Caco-2 (cell line): ENCODE results near the gene NUP205. TPM values are rescaled to one million over a fixed set of nuclear protein-coding genes. Genes with fewer than 3 reads are reported as not detected.
"Not testable (repeated sequence)": the region's sequence is repeated elsewhere in the genome, so short reads cannot be mapped to it uniquely, and the experiment has no call there.

ENCODE experiments used
- BruUV-seq: library from RNA; stranded (reverse); fragments of 400-500 nt; replicated peaks from 2 replicates; lab custom pipeline; 2021; lab: Mats Ljungman, UMichigan
- CTCF ChIA-PET: fragments of 300-600 bp; sonication (Branson Sonifier 250); formaldehyde crosslinking; loops from one replicate; lab custom pipeline; 2022; ENCODE audit warnings: antibody characterized with exemption; lab: Charles Lee
- POLR2A ChIA-PET: fragments of 300-600 bp; sonication (Branson Sonifier 250); formaldehyde crosslinking; loops from one replicate; lab custom pipeline; 2022; ENCODE audit warnings: antibody characterized with exemption; lab: Charles Lee
- DNase-seq, 2 experiments: peaks; one replicate each; pipeline versions ENCODE4 v3.0.0 to v3.0.0-alpha.2; 2020 to 2022
- H3K27me3 ChIP-seq: replicated peaks from 2 replicates; pipeline ENCODE4 v1.6.0; 2011; ENCODE audit warnings: low read length; ENCODE audit not compliant: control insufficient read depth, insufficient read depth
- H3K36me3 ChIP-seq: 2 replicates; pipeline ENCODE4 v1.5.1; 2011; ENCODE audit warnings: low read length; ENCODE audit not compliant: control insufficient read depth, insufficient read depth
- H3K4me1 ChIP-seq: fragments of 250-450 bp; sonication (Bioruptor Pico); 2 replicates; pipeline ENCODE4 v1.5.1; 2020; ENCODE audit warnings: mild to moderate bottlenecking
- H3K4me3 ChIP-seq: 2 replicates; pipeline ENCODE4 v1.5.1; 2011; ENCODE audit warnings: low read depth, mild to moderate bottlenecking, control low read depth, low read length
- H3K9me3 ChIP-seq: fragments of 250-450 bp; sonication (Bioruptor Pico); 2 replicates; pipeline ENCODE4 v1.5.1; 2020; ENCODE audit warnings: mild to moderate bottlenecking, moderate library complexity
- H3K27ac Mint-ChIP-seq: one replicate; pipeline ENCODE4 v1.8.0; 2022; ENCODE audit warnings: mixed read lengths; ENCODE audit not compliant: unreplicated experiment
- H3K27me3 Mint-ChIP-seq: one replicate; pipeline ENCODE4 v1.8.0; 2022; ENCODE audit warnings: mixed read lengths; ENCODE audit not compliant: insufficient read depth, unreplicated experiment
- H3K36me3 Mint-ChIP-seq: one replicate; pipeline ENCODE4 v1.8.0; 2022; ENCODE audit warnings: mild to moderate bottlenecking, mixed read lengths; ENCODE audit not compliant: insufficient read depth, unreplicated experiment
- H3K4me1 Mint-ChIP-seq: one replicate; pipeline ENCODE4 v1.8.0; 2022; ENCODE audit warnings: low read depth, mixed read lengths; ENCODE audit not compliant: unreplicated experiment
- H3K4me3 Mint-ChIP-seq: one replicate; pipeline ENCODE4 v1.8.0; 2022; ENCODE audit warnings: mild to moderate bottlenecking, moderate library complexity, mixed read lengths; ENCODE audit not compliant: unreplicated experiment
- H3K9me3 Mint-ChIP-seq: one replicate; pipeline ENCODE4 v1.8.0; 2022; ENCODE audit warnings: mixed read lengths; ENCODE audit not compliant: unreplicated experiment
- CTCF ChIP-seq, 2 experiments: fragments of 200-600 bp in 1 of 2; IDR thresholded peaks; 1 replicate in 1 of 2; 2 replicates in 1 of 2; pipeline versions ENCODE4 v1.5.1 to v1.8.0; 2011 to 2022; ENCODE audit warnings: antibody characterized with exemption in 1 of 2, control low read depth in 1 of 2, inconsistent platforms in 1 of 2, low read depth in 1 of 2, low read length in 1 of 2, mild to moderate bottlenecking in 1 of 2, moderate library complexity in 1 of 2; ENCODE audit not compliant: insufficient read depth in 1 of 2, severe bottlenecking in 1 of 2, unreplicated experiment in 1 of 2
- intact Hi-C: fragments of 100-400 bp; cut with micrococcal nuclease; formaldehyde crosslinking; loops from one replicate; pipeline ENCODE4 v1.10.0; 2022; ENCODE audit not compliant: unreplicated experiment
- total RNA-seq: library from RNA; stranded (reverse); gene quantifications from 2 replicates; pipeline ENCODE4 v1.2.3, GENCODE V29; 2022

The NUP205 gene
- total RNA-seq, 1 experiment from 2014 or later, result 115 TPM

GRCh38 chr7:135687466-135687865 lies 129.7 kb downstream of the NUP205 start:
- TF ChIP-seq CTCF (IDR thresholded peaks at IDR 0.05; ENCODE audit: insufficient read depth in 1 of 2, low read depth in 1 of 2, low read length in 1 of 2, severe bottlenecking in 1 of 2, unreplicated experiment in 1 of 2), result no peak
- BruUV-seq, result no TSS peak
- no peak for DNase-seq
- no peaks in the 10 kb centered on the region; the same call in 1 of the 2 replicates for H3K36me3 ChIP-seq
- no peaks in the 10 kb centered on the region for H3K27me3 Mint-ChIP-seq
- CTCF ChIA-PET, result no interaction called here
- no peaks in the 10 kb centered on the region for H3K9me3 Mint-ChIP-seq
- intact Hi-C loops, result no loop called here
- no peak overlapping the region for H3K4me3 Mint-ChIP-seq
- H3K4me1 Mint-ChIP-seq, result no peaks in the 10 kb centered on the region
- H3K36me3 Mint-ChIP-seq, result no peaks in the 10 kb centered on the region
- no peak overlapping the region for H3K27ac Mint-ChIP-seq
- POLR2A ChIA-PET, result no interaction called here
- H3K27me3 ChIP-seq, result no peaks in the 10 kb centered on the region
- no peaks in the 10 kb centered on the region for H3K4me1 ChIP-seq
- no peak overlapping the region for H3K4me3 ChIP-seq
- no peaks in the 10 kb centered on the region for H3K9me3 ChIP-seq

- intact Hi-C loops, result no loop called here
- CTCF ChIA-PET, result no interaction called here
- no peak for TF ChIP-seq CTCF (IDR thresholded peaks at IDR 0.05; ENCODE audit: insufficient read depth in 1 of 2, low read depth in 1 of 2, low read length in 1 of 2, severe bottlenecking in 1 of 2, unreplicated experiment in 1 of 2)
Measured at GRCh38 chr7:135690566-135690965, 132.8 kb downstream of the NUP205 start.

GRCh38 chr7:135692055-135692454 lies 134.3 kb downstream of the NUP205 start:
- DNase-seq, result no peak
- Mint-ChIP-seq H3K9me3 (no peaks in the 10 kb centered on the region), H3K27ac (no peak overlapping the region), H3K4me1 (no peaks in the 10 kb centered on the region), H3K4me3 (no peak overlapping the region), H3K36me3 (no peaks in the 10 kb centered on the region), H3K27me3 (no peaks in the 10 kb centered on the region)
- CTCF ChIA-PET, result no interaction called here
- POLR2A ChIA-PET, result no interaction called here
- Histone ChIP-seq H3K27me3 (no peaks in the 10 kb centered on the region), H3K9me3 (no peaks in the 10 kb centered on the region), H3K4me1 (no peaks in the 10 kb centered on the region), H3K36me3 (no peaks in the 10 kb centered on the region; the same call in 1 of the 2 replicates), H3K4me3 (no peak overlapping the region)
- no TSS peak for BruUV-seq
- TF ChIP-seq CTCF (IDR thresholded peaks at IDR 0.05; ENCODE audit: insufficient read depth in 1 of 2, low read depth in 1 of 2, low read length in 1 of 2, severe bottlenecking in 1 of 2, unreplicated experiment in 1 of 2), result no peak
- intact Hi-C loops, result no loop called here

More at GRCh38 chr7:135690566-135690965, 132.8 kb downstream of the NUP205 start:
- Mint-ChIP-seq H3K27ac (no peak overlapping the region), H3K9me3 (no peaks in the 10 kb centered on the region), H3K4me1 (no peaks in the 10 kb centered on the region), H3K36me3 (no peaks in the 10 kb centered on the region), H3K4me3 (no peak overlapping the region), H3K27me3 (no peaks in the 10 kb centered on the region)
- no peak for DNase-seq
- H3K36me3 ChIP-seq, result no peaks in the 10 kb centered on the region; the same call in 1 of the 2 replicates
- H3K27me3 ChIP-seq, result no peaks in the 10 kb centered on the region
- no TSS peak for BruUV-seq
- H3K9me3 ChIP-seq, result no peaks in the 10 kb centered on the region
- H3K4me3 ChIP-seq, result no peak overlapping the region
- POLR2A ChIA-PET, result no interaction called here
- no peaks in the 10 kb centered on the region for H3K4me1 ChIP-seq

- H3K4me3 Mint-ChIP-seq, H3K36me3 ChIP-seq, H3K27me3 ChIP-seq, H3K4me1 ChIP-seq, H3K27me3 Mint-ChIP-seq, POLR2A ChIA-PET, H3K27ac Mint-ChIP-seq, H3K4me3 ChIP-seq, intact Hi-C loops, H3K9me3 ChIP-seq, CTCF ChIA-PET, H3K9me3 Mint-ChIP-seq, H3K4me1 Mint-ChIP-seq, DNase-seq, H3K36me3 Mint-ChIP-seq, BruUV-seq: not testable (repeated sequence)
Measured at GRCh38 chr7:135692606-135693005, 134.9 kb downstream of the NUP205 start.
